SKM-1 treated with dmso at 0.1 percent for 144 hours (cell line): ENCODE measurements around the gene FCAMR.

ENCODE experiments used
- DNase-seq: peaks from one replicate; lab custom pipeline; 2025; ENCODE audit not compliant: unreplicated experiment; lab: John Stamatoyannopoulos, UW

Gene FCAMR

DNA sequence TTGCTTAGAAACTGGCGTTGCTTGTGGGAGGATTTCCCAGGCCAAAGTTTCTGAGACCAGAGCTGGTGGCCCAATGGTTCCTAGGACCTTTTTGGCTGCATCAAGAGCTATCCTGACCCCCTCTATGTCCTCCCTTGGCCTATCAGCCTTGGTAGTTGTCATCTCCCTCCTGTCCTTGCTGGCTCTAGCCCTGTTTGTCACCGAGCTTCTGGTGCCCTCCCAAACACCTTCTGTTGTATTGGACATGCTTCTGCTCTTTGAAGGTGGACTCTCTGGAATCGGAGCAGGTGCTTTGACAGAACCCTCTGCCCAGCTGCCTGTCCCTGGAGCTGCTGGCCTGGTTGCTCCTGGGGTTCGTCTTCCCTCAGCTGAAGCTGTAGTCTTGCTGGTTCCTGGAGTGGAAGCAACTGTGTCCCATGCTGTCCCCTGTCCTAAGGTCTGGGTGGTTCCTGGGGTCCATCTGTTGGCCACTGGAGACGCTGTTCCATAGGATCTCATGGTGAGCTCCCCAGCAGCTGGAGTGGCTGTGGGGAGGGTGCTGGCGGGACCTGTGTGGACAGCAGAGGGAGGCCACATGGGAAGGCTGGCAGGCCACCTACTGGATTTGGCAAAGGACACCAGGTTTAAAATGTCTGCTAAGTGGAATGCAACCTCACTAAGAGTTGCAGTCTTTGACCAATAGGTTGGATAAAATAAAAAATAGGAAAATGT, 9.4 kb downstream of the FCAMR start:
- DNase-seq = no peak

DNA sequence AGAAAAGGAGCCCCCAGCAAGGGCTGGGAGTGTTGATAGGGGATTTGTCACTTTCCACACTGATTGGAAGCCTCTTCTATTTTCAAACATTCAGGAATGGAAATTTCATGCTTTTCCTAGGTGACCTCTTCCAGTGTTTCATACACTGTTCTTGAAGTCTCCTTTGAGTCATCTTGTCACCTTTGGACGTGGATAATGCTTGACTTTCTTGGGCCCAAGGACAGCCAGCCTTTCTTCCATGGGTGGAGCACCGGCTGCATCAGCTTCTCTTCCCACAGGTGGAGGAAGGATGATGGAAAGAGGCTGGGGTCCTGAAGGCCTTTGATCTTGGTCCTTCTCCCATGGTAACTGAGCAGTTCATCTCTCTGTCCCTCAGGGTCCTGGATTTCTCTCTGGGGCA, 12.1 kb downstream of the FCAMR start:
- DNase-seq = no peak

DNA sequence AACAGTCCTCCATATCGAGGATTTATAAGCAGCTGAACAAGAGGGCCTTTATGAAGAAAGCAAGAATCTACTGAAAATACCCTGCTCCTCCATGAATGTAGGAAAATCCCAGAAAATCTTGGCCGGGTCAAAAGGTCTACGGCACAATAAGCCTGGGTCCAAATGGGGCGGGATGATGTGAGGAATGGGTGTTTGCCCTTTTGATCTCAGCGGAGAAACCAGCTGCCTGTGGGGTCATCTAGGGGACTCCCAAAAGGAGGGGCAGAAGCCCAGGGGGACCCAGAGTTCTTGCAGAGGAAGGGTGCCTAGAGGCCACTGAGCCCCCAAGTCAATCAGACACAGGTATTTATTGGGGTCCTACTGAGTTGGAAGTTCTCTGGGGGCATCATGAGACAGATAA, 12.6 kb downstream of the FCAMR start:
- DNase-seq = no peak

DNA sequence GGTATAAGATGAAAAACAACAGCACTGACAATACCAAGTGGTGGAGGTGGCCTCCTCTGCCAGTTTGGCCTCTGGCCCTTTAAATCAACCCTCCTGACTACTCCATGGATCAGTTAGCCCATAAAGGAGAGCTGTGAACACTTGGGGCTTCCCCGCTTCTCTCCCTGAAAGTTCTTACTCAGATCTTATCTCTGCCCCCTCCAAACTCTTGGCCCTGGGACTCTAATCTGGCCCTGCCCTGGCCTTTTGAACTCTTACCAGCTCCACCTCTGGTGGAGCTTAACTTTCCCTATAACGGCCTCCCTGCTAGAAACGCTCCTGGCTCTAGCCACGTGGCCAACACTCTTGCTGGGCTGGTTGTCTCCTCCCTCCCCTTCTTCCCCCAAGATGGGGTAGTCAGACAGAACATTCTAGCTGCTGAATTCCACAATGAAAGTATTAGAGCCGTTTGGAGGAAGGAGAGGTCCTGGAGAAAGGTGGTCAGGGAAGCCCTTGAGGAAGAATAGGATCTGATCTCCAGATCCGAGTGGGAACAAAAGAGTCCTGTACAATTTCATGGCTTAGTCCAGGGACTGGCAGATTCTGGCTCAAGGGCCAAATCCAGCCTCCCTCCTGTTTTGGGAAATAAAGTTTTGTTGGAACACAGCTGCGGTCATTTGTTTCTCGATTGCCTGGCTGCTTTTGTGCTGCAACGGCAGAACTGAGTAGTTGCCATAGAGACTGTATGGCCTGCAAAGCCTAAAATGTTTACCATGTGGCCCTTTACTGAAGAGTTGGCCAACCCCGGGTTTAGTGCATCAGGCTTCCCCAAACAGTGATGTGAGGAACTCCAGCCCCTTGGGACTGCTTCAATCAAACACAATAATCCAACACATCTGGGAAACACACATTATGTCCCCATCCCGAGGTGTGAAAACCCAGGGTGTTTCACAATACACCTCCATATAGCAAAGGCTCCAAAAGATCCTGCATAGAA, 14.5 kb downstream of the FCAMR start:
- no peak for DNase-seq

DNA sequence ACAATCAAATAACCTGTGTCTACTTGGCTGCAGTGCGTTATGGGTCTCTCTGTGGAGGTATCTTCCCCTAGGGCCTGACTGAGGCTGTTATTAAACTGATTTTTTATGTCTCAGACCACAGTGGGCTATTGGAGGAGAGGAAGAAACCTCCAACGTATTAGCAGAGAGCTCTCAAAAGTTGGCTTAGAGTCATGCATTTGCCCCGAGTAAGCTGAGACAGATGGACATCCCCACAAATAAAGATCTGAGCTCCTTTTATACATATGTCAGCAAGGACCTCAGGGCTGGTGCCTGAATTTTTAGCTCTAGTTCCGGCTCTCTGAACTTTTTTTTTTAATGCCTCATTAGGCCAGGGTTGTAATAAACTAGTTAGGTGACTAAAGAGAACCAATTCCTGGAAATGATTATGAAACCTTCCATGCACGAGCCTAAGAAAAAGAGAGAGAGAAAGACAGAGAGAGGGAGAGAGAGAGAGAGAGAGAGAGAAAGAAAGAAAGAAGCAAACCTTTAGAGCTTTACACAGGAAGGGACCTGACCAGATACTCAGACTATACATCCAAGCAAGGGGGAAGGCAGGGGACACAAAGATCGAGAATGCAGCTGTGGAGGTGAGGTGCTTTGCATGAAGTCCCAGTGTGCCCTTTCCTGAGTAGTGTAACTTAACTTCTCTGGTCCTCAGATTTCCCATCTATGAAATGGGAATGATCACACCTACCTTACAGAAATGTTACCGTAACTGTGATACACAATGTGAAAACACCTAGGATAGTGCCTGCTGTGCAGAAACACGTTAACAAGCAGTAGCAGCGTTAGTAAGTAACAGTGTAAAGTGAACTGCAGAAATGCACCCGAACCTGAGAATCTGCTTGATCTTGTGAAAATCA, 15.6 kb downstream of the FCAMR start:
- DNase-seq = no peak

DNA sequence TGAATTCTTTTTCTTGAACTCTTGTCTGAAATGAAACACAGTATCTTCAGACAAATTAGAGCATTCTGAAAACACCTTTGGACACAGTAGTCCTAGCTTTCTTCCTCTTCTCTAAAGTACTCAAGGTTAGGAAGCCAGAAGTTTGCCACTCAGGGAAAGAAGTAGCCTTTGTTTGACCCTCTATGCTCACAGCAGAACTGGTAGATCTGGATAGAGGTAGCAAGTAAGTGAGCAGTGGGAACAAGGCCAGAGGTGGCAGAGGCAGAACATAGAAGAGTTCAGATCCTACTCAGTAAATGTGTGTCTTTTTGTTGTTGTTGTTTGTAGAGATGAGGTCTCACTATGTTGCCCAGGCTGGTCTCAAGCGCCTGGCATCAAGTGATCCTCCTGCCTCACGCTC, 16.6 kb downstream of the FCAMR start:
- DNase-seq = peak; percentile 38

DNA sequence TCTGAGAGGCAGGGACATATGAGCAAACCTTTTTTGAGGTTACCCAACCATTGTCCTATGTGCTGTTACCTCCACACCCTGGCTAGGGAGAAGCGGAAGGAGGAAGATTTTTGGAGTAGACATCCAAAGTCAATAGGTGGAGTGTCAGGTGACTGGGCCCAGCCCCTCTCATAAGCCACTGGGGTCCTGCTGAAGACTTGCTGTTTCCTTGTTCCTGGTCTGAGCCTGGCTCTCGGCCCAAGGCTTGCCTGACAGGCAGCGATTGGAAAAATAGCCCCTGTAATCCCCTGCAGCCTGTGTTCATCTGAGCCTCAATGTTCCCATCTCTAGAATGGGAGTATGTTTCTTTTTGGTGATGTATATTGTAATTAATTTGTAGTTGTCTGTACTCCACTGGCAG, 17.1 kb downstream of the FCAMR start:
- no peak for DNase-seq

DNA sequence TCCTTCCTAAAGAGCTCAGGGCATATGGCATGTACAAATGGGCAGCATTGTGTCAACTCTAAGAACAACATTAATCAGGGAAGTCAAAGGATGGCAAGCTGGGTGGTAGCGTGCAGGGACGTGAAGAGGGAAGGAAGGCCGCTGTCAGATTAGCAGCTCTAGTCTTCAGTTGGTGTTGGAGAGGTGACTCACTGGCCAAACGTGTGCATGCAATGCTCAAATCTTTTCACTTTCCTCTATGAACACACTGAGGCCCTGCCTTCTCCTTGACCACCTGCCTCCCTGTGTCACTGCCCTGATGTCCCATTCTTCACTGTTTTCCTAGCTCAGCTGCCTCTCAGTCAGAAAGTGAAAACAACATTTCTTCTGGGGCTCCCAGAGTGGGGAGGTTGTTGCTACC, 18.1 kb downstream of the FCAMR start:
- DNase-seq = peak; percentile 89

DNA sequence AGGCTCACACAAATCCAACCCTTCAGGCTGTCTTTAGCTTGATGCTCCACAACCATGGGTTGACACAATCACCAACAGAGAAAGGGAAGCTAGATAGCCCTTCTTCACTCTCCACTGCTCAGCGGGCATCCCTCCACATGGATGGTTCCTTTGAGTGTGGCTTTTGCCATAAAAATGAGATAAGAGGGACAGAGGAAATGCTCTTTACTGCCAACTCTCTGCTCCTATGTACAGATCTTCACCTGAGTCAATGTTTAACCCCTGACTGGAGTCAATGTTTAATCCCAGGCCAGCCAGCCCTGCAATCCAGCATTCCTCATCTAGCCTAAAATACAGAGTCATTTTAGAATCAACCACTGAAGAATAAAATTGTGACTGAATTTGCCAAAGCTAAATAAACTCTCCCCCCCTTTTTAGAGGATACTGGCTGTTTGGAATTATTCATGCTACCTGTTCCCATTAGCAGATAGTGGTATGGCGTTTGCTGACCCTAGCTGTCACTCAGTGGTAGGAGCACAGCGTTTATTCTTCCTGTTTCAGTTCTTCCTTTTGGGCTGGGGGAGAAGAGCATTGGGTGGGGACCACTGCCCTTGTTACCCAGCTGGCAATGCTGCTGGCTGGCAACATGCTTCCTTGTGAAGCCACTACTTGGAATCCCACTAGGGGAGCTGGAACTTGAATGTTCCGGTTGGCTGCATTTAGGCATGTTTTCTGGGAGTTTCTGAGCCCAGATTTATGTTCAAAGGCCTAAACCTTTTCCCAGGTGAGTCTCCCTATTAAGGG, 18.8 kb downstream of the FCAMR start:
- no peak for DNase-seq

DNA sequence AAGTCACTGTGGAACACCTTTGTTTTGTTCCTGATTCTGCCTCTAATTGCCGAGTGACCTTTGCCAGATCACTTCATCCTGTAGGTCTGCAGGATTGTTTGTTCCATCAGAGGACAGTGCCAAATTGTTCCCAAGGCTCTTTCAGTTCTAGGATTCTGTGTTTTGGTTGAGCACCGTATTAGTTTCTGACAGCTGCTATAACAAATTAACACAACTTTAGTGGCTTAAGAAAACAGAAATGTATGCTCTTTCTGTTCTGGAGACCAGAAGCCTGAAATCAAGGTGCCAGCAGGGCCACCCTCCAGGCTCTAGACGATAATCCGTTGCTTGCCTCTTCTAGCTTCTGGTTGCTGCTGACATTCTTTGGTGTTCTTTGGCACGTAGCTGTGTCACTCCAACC, 20.6 kb downstream of the FCAMR start:
- DNase-seq = no peak

DNA sequence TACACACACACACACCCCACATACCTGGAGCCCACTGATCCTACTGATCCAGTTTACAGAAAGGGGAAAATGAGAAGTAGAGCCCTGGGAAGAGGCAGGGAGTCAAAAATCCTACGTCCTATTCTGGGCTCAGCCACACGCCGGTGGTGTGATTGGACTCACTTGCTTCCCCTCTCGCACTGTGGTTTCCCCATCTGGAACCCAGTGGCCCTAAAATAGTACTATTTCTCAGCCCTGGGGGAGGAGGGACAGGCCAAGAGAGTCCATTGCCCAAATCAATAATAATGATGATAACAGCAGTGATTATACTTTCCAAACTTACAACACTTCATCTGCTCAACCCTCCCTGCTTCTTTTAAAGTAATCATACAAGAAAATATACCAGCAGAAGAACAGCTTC, 21.1 kb downstream of the FCAMR start:
- peak; percentile 25 for DNase-seq

DNA sequence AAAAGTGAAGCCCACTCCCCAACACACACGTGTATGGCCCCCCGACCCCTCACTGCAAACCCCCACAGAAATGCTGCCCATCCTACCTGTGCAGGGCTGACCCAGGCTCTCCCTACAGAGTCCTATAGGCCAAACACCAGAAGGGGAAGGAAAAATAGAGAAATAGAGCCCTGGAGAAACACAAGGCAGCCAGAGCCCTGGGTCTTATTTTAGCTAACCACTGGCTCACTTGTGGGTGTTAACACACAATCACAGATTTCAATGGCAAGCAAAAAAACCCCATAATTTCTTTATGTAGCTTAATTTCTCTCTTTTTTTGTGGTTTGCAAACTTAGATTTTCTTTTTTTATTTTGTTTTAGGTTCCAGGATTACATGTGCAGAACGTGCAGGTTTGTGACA, 23.0 kb downstream of the FCAMR start:
- DNase-seq = peak; percentile 49

DNA sequence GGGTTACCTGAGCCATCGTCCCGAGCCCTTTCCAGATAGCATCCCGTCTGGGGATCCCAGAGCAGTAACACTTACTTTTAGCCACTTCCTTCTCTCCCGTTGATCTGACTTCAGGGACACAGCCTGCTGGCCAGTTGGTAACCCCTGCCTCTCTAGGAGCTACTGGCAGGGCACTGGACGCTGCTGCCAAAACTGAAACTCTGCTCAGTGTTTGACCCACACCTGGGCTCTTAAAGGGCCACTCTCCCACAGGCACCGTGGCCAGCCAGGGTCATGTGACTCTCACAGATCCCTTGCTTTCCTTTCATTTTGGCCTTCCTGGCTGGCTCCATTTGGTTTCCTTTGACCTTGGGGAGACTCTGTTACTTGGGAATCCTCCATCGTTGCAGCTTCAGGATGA, 24.0 kb downstream of the FCAMR start, which contains the start of gene PIGR:
Gene PIGR, minus strand, starts transcription at position 206 of the 400 bp plus-strand sequence. CDS start 5,935 bp downstream, outside the sequence.
- DNase-seq = no peak

DNA sequence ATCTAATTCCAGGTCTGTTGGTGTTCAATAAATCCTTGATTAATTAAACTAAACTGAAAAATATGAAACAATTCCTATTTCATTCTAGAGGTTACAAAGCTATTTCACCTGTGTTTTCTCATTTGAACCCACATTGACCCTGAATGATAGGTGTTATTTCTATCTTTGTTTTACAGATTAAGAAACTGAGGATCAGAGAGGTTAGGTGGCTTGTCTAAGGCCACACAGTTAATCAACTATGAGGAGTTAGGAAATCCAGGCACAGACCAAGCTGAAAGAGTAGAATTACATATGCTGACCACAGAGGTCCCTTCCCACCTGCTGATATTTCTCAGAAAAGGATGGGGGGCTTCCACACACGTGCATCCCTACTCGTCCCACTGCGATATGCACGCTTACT, 24.5 kb downstream of the FCAMR start:
- no peak for DNase-seq

DNA sequence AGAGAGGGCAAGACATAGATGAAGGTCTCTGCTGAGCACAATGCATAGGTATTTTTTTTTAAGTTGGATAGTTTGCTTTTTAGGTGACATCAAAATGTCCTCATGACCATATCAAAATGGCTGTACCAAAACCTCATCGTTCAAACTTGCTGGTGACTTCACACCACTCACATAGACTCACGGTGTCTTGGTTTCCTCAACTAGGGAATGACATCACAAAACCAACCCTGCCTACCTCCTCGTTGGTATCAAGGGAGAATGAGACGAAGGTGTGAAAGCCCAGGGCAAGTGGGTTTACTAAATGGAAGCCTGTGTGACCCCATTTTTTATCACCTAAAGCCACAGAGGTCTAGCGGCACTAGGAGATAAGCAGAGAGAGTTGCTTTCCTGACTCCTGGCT, 25.6 kb downstream of the FCAMR start:
- no peak for DNase-seq

DNA sequence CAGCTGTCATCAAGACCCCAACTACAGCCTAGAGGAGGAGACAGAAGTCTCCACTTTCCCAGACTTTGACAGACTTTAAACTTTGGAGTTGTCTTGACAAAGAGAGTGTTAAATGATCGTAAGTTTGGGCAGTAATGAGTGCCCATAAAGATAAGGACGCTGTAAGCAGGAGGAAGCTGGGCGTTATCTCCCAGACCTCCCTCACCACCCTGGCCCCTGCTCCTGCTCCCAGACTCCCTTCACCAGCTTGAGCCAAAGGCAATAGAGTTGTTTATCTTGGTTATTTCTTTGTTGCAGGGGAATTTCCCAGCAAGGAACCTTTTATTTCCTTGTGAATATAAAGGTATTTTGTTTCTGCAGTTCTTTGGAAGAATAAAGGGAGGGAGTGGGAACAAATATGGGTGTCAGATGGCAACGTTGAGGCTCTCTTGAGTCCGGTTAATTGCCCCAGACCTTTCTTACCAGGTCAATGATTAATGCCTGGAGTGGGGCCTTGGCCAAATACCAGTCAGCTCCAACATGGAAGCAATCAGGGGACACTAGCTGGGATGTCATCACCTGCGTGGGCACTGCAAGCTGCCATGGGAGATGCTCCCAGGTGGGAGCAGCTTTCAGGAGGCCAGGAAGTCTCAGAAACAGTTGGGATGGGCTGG, 28.4 kb downstream of the FCAMR start:
- no peak for DNase-seq

DNA sequence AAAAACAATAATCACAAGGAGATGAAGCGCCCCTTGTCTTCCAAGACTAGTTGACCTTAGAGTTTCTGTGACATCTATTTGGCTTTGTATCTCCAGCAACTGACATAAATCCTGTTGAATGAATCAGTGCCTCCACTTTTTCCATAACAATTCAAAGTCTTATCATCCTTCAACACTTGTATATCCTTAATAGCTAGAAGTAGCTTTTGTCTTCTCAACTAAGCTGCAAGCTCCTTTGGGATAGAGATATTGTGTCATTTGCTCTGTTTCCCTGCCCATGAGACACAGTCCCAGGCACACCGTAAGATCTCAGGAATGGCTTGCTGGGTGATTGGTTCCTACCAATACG, 29.7 kb downstream of the FCAMR start:
- DNase-seq = no peak

DNA sequence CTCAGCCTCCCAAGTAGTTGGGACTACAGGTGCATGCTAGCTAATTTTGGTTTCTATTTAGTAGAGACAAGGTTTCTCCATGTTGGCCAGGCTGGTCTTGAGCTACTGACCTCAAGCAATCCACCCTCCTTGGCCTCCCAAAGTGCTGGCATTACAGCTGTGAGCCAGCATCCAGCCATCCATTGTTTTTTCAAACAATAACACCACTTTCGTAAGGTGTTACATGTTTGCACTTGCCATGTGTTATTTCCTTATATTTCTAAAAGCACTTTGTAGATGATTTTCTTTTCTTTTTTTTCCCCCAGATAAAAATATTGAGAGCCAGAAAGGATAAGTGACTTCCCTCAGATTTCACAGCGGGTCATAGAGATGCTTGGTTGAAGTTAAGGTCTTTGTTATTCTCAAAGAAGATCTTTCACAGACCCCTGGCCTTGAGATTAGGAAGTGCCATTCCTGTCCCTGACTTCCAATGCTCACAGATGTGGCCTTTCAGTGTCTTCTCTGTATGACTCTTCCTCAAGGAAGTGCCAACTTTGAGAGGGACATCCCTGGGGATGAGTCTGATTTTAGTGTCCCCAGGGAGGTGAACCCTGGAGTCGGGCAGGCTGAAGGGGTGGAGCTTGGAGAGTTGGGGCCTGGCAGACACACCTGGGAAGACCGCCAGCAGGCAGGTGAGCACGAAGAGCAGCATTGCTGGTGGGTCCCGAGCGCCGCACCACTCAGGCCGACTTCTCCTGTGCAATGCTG, 30.2 kb downstream of the FCAMR start:
- DNase-seq = no peak

DNA sequence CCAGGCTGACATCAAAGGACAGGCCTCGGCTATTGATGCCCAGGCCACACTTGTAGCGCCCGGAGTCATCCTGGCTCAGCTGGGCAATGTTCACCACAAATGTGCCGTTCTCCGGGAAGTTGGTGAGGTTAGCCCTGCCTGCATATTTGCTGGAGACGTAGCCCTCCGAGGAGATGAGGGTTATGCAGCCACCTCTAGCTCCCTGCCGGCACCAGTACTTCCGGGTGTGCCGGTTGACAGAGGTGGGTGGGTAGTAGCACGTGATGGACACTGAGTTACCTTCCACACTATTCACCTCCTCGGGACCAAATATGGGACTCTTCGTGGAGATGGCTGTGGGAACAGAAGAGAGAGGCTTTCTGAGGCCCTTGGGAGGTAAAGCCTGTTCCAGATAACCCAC, 31.1 kb downstream of the FCAMR start:
- DNase-seq = no peak
